Psoas muscle (tissue), 8 donors: ENCODE measurements around the gene ST6GALNAC3. TPM values are rescaled to one million over a fixed set of nuclear protein-coding genes. Genes with fewer than 3 reads are reported as not detected.

Experiments
- ATAC-seq, 4 donors: fragments of 200-7000 bp; cut with Tn5 transposase; one replicate each; pipeline ENCODE4 v1.9.1; 2020; ENCODE audit warnings: moderate library complexity in 3 of 4, mild to moderate bottlenecking in 2 of 4
- DNase-seq, 2 donors: peaks; one replicate each; pipeline ENCODE4 v3.0.0-alpha.2; 2020
- H3K27ac ChIP-seq: fragments of 200-600 bp; one replicate; pipeline ENCODE4 v1.8.0; 2022
- H3K27me3 ChIP-seq, 3 donors: fragments of 200-600 bp in 1 of 3; one replicate each; pipeline versions ENCODE4 v1.6.1 to v1.8.0; 2013 to 2022; ENCODE audit warnings: low read length in 2 of 3, mild to moderate bottlenecking in 2 of 3, moderate library complexity in 1 of 3; ENCODE audit not compliant: insufficient read depth in 3 of 3
- H3K36me3 ChIP-seq, 2 donors: fragments of 200-600 bp in 1 of 2; one replicate each; pipeline versions ENCODE4 v1.6.1 to v1.8.0; 2013 to 2022; ENCODE audit warnings: low read depth in 1 of 2, mild to moderate bottlenecking in 1 of 2, moderate library complexity in 1 of 2; ENCODE audit not compliant: insufficient read depth in 1 of 2
- H3K4me1 ChIP-seq: fragments of 200-600 bp; one replicate; pipeline ENCODE4 v1.8.0; 2022
- H3K4me3 ChIP-seq: fragments of 200-600 bp; one replicate; pipeline ENCODE4 v1.8.0; 2022; ENCODE audit warnings: mild to moderate bottlenecking
- H3K9me3 ChIP-seq: fragments of 200-600 bp; one replicate; pipeline ENCODE4 v1.8.0; 2022
- CTCF ChIP-seq: fragments of 200-600 bp; IDR thresholded peaks from one replicate; pipeline ENCODE4 v1.8.0; 2022; ENCODE audit warnings: antibody characterized with exemption
- WGBS, 3 donors: extraction: QIAGEN DNeasy Blood & Tissue Kit; methylation state at CpG; one replicate each; pipeline versions ENCODE4 v1.1.6 to v1.1.7; 2013; 5-methylcytosine and 5-hydroxymethylcytosine counted together
- intact Hi-C, 2 donors: fragments of 100-400 bp; cut with DNase I; formaldehyde crosslinking; loops; one replicate each; pipeline versions ENCODE4 v1.11.0 to v1.14.2; 2022
- polyA plus RNA-seq, 3 donors: library from polyadenylated mRNA; stranded (reverse); fragments of 200-250 nt; gene quantifications; one replicate each; pipeline ENCODE4 v1.2.3, GENCODE V29; 2013
- total RNA-seq, 4 donors: library from RNA; stranded (reverse); fragmentation: NEBNext Ultra II Directional in 2 of 4; extraction: Animal tissue kit (Norgen Biotek cat#: 25700) in 2 of 4; gene quantifications; one replicate each; pipeline versions ENCODE4 v1.2.1 to v1.2.4, GENCODE V29; 2021 to 2023
- donor health status: healthy with polysubstance abuse.
- donor health status: DM: no; HTN: no; CAD: no; lungs with moderate emphysema.
- donor health status: Bipolar disorder and iron deficiency.
- donor health status: healthy.
- donor health status: DM: yes; HTN: yes; CAD: no.
- donor health status: DM: no; HTN: no; CAD: no.
- donor health status: DM: no; HTN: no; CAD: no.
- donor health status: DM: yes; HTN: yes; CAD: no.

ST6GALNAC3 gene
- total and polyA plus RNA-seq, 7 donors: 1.3 to 5.4 (median 2.3) TPM

- intact Hi-C loops: no loop called here
- no peak for TF ChIP-seq CTCF
- H3K36me3 ChIP-seq: no peaks in the 10 kb centered on the region
- H3K9me3 ChIP-seq: no peaks in the 10 kb centered on the region
- DNase-seq: no peak
- no peak for ATAC-seq
- H3K4me3 ChIP-seq: no peak overlapping the region
- H3K27ac ChIP-seq: no peak overlapping the region
- H3K4me1 ChIP-seq: no peaks in the 10 kb centered on the region
- H3K27me3 ChIP-seq: no peaks in the 10 kb centered on the region
- 92 to 100% (median 98%) methylated on average over 2 of the region's 2 CpGs for WGBS, 3 donors
Observed at GRCh38 chr1:76287917-76288316, 213.4 kb downstream of the ST6GALNAC3 start.

GRCh38 chr1:76288758-76289483, 214.4 kb downstream of the ST6GALNAC3 start:
- no peak for DNase-seq
- H3K4me3 ChIP-seq: no peak overlapping the region
- no peaks in the 10 kb centered on the region for H3K27me3 ChIP-seq
- no peak overlapping the region for H3K27ac ChIP-seq
- H3K9me3 ChIP-seq: no peaks in the 10 kb centered on the region
- no peak for ATAC-seq
- TF ChIP-seq CTCF: no peak
- intact Hi-C loops: no loop called here
- H3K4me1 ChIP-seq: no peaks in the 10 kb centered on the region
- no peaks in the 10 kb centered on the region for H3K36me3 ChIP-seq
- WGBS, 3 donors: 92% methylated on average over 5 of the region's 5 CpGs

DNA sequence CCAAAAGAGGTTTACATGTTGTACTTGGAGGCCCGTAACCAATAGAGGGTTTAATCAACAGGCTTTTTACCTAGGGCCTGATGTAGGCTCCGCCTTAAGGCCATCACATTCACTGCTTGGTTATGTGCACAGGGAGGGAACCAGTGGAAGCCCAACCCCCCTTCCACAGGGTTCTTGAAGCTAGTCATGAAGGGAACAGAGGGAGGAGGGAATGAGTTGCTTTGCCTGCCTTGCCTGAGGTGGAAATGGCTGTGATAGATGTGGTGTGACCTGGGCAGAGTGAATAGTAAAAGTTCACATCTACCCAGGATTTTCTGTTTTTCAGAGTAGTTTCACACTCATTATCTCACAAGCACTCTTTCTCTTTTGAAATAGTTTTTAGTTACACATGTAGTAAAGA, 215.1 kb downstream of the ST6GALNAC3 start:
- no peak for DNase-seq
- H3K27me3 ChIP-seq: no peaks in the 10 kb centered on the region
- no peak for ATAC-seq
- no peaks in the 10 kb centered on the region for H3K9me3 ChIP-seq
- H3K36me3 ChIP-seq: no peaks in the 10 kb centered on the region
- WGBS, 3 donors: 95 to 98% (median 97%) methylated on average over 2 of the region's 2 CpGs
- no peaks in the 10 kb centered on the region for H3K4me1 ChIP-seq
- intact Hi-C loops: no loop called here
- H3K27ac ChIP-seq: no peak overlapping the region
- no peak for TF ChIP-seq CTCF
- no peak overlapping the region for H3K4me3 ChIP-seq

GRCh38 chr1:76290271-76290670, 215.7 kb downstream of the ST6GALNAC3 start:
- Histone ChIP-seq H3K27ac (no peak overlapping the region), H3K9me3 (no peaks in the 10 kb centered on the region), H3K4me3 (no peak overlapping the region), H3K4me1 (no peaks in the 10 kb centered on the region), H3K36me3 (no peaks in the 10 kb centered on the region), H3K27me3 (no peaks in the 10 kb centered on the region)
- WGBS, 3 donors: 94 to 95% (median 95%) methylated on average over 2 of the region's 2 CpGs
- no peak for DNase-seq
- no peak for TF ChIP-seq CTCF
- ATAC-seq: no peak
- intact Hi-C loops: no loop called here

DNA sequence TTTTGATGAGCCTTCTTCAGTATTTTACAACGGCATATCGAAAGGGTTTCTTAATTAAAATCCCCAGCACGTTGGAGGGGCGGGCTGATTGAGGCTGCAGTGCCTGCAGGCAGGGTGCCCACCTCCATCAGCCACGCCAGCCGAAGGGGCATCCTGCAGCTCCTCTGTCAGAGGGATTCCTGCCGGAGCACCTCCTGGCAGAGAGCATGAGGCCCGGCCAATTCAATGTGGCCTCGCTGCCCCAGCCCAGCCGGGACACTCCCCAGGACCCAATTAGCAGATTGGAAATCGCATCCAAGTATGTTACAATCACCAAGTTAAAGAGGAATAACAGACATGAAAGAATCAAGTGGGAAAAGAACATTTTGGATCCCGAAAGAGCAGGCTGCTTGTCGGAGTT, 216.6 kb downstream of the ST6GALNAC3 start:
- DNase-seq (no peak), ATAC-seq (no peak)
- intact Hi-C loops: no loop called here
- H3K4me1 ChIP-seq: no peaks in the 10 kb centered on the region
- TF ChIP-seq CTCF: no peak
- H3K27ac ChIP-seq: no peak overlapping the region
- no peaks in the 10 kb centered on the region for H3K36me3 ChIP-seq
- H3K27me3 ChIP-seq: no peaks in the 10 kb centered on the region
- 42 to 57% (median 44%) methylated on average over 13 of the region's 13 CpGs for WGBS, 3 donors
- no peak overlapping the region for H3K4me3 ChIP-seq
- no peaks in the 10 kb centered on the region for H3K9me3 ChIP-seq
